ENCODE results near the gene TRAPPC12. TPM values are rescaled to one million over a fixed set of nuclear protein-coding genes. Genes with fewer than 3 reads are reported as not detected.

TRAPPC12 gene
- total RNA-seq = 100 to 1,000 TPM in 3 of 4 donors, 10 to 100 TPM in 1; 78.2 to 341 (median 183) TPM

DNA sequence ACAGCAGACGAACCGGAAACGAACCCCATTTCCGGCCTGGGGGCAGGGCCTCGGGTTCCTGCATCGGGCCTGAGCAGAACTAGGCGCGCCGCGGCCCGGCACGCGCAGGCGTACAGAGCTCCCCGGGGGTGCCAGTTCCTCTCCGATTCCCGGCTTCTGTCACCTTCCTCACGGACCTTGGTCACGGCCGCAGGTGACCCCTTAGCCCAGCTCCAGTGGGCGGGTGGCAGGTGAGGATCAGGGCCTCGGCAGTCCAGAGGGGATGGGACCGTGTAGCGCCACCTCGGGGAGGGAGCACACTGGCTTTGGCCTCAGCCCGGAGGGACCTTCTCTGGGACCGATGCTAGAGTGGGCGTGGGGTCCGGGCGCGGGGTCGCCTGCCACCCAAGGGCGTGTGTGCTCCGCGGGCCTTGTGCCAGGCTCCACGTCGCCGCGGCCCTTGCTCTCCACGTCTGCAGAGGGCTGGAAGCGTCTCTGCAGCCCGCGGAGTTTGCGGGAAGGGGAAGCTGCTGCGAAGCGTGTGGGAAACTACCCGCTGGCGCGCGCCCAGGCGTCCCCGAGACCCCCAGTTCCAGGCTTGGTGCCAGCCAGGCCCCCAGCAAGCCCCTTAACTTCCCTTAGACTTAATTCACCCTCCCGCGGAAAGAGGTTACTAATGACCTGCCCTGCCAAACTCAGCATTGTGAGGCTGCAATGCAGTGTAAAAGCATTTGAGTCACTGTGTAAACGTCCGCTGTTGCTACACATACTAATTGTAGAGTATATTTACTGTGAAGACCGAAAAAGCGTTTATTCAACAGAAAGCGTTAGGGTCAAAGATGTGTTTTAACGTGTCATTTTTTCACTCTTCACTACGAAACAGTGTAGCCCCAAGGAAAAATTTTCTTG is at the start of gene TRAPPC12:
Gene TRAPPC12 (plus strand): TSS at position 48 of the 888 bp plus-strand sequence. CDS start 7,930 bp downstream, outside the sequence.
- H3K4me1 ChIP-seq = peaks cover 15 to 34% (median 20%) of the 10 kb centered on the region in 4 donors
- WGBS, 2 donors (ENCODE audit: low coverage in 1 of 2) = 0 to 1% methylated on average over 2 to 30 of the region's 61 CpGs
- TF ChIP-seq EP300 (IDR thresholded peaks at IDR 0.05; ENCODE audit: low read depth) = no peak
- peak in 4 of 5 experiments; percentile 30 to 52 (median 34) for TF ChIP-seq CTCF (IDR thresholded peaks at IDR 0.05)
- TF ChIP-seq POLR2A (IDR thresholded peaks at IDR 0.05) = peak; percentile 89
- peak; percentile 77 to 91 (median 89) for TF ChIP-seq POLR2AphosphoS5 (IDR thresholded peaks at IDR 0.05)
- peak within 1 kb of the TSS; percentile 88 to 93 (median 91) for H3K27ac ChIP-seq
- intact Hi-C loops (cut with DNase I; ENCODE audit: low total_unique reads) (no loop called here), in situ Hi-C loops (cut with MboI; ENCODE audit: low pct_ligation_motif_present in 1 of 4, low pct_unique_long_range_greater_than_20kb in 1 of 4, low sequenced_read_pairs in 3 of 4) (no loop called here)
- H3K9me3 ChIP-seq = no peaks in the 10 kb centered on the region
- peak within 1 kb of the TSS; percentile 58 to 81 (median 73) for H3K4me3 ChIP-seq
- no peaks in the 10 kb centered on the region for H3K27me3 ChIP-seq
- peak; percentile 94 for DNase-seq
- H3K36me3 ChIP-seq = no peaks in the 10 kb centered on the region

DNA sequence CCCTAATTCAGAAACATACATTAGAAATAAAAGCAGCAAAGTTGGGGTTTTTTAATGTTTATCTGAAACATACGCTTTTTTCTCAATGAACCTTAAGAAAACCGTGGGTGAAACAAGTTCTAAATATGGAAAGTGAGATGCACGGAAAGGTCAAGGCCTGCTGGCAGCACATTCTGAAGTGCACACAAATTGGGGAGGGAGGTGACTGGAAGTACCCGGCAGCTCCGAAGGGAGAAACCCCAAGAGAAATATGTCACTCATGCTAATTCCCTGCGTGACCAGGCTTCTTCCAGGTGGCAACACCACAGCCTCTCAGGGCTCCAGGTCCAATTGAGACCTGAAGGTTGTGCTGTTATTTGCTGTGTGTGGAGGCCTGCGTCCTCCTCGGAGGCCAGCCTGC is 47.4 kb upstream of the TRAPPC12 start:
- in situ Hi-C loops (cut with MboI; ENCODE audit: low pct_ligation_motif_present in 1 of 4, low pct_unique_long_range_greater_than_20kb in 1 of 4, low sequenced_read_pairs in 3 of 4) = no loop called here

GRCh38 chr2:3334392-3335345 is 44.8 kb upstream of the TRAPPC12 start:
- DNase-seq = no peak
- 84 to 96% methylated on average over 14 to 24 of the region's 24 CpGs for WGBS, 2 donors (ENCODE audit: low coverage in 1 of 2)
- Histone ChIP-seq H3K36me3 (no peaks in the 10 kb centered on the region), H3K9me3 (no peaks in the 10 kb centered on the region), H3K27ac (no peak overlapping the region), H3K4me3 (no peak overlapping the region), H3K27me3 (no peaks in the 10 kb centered on the region), H3K4me1 (no peaks in the 10 kb centered on the region)
- TF ChIP-seq CTCF (IDR thresholded peaks at IDR 0.05) (no peak), POLR2AphosphoS5 (IDR thresholded peaks at IDR 0.05) (no peak), EP300 (IDR thresholded peaks at IDR 0.05; ENCODE audit: low read depth) (no peak), POLR2A (IDR thresholded peaks at IDR 0.05) (no peak)
- intact Hi-C loops (cut with DNase I; ENCODE audit: low total_unique reads) (no loop called here), in situ Hi-C loops (cut with MboI; ENCODE audit: low pct_ligation_motif_present in 1 of 4, low pct_unique_long_range_greater_than_20kb in 1 of 4, low sequenced_read_pairs in 3 of 4) (no loop called here)

More for the DNA sequence above, 47.4 kb upstream of the TRAPPC12 start:
- TF ChIP-seq EP300 (IDR thresholded peaks at IDR 0.05; ENCODE audit: low read depth) (no peak), CTCF (IDR thresholded peaks at IDR 0.05) (no peak), POLR2A (IDR thresholded peaks at IDR 0.05) (no peak), POLR2AphosphoS5 (IDR thresholded peaks at IDR 0.05) (no peak)
- WGBS, 2 donors (ENCODE audit: low coverage in 1 of 2) = 86 to 94% methylated on average over 5 to 8 of the region's 8 CpGs
- Histone ChIP-seq H3K4me3 (no peak overlapping the region), H3K27ac (no peak overlapping the region), H3K36me3 (no peaks in the 10 kb centered on the region), H3K4me1 (no peaks in the 10 kb centered on the region), H3K27me3 (no peaks in the 10 kb centered on the region), H3K9me3 (no peaks in the 10 kb centered on the region)
- intact Hi-C loops (cut with DNase I; ENCODE audit: low total_unique reads) = no loop called here
- DNase-seq = no peak

DNA sequence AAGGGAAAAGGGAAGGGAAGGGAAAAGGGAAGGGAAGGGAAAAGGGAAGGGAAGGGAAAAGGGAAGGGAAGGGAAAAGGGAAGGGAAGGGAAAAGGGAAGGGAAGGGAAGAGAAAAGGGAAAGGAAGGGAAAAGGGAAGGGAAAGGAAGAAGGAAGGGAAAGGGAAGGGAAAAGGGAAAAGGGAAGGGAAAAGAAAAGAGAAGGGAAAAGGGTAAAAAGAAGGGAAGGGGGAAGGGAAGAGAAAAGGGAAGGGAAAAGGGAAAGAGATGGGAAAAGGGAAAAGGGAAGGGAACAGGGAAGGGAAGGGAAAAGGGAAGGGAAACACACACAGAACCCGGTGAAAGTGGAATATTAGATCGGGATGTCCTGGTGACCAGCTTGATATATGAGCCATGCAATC is 42.6 kb upstream of the TRAPPC12 start:
- no peaks in the 10 kb centered on the region for H3K36me3 ChIP-seq
- H3K27ac ChIP-seq = no peak overlapping the region
- no peaks in the 10 kb centered on the region for H3K9me3 ChIP-seq
- intact Hi-C loops (cut with DNase I; ENCODE audit: low total_unique reads) (no loop called here), in situ Hi-C loops (cut with MboI; ENCODE audit: low pct_ligation_motif_present in 1 of 4, low pct_unique_long_range_greater_than_20kb in 1 of 4, low sequenced_read_pairs in 3 of 4) (no loop called here)
- DNase-seq = no peak
- TF ChIP-seq EP300 (IDR thresholded peaks at IDR 0.05; ENCODE audit: low read depth) (no peak), CTCF (IDR thresholded peaks at IDR 0.05) (no peak), POLR2AphosphoS5 (IDR thresholded peaks at IDR 0.05) (no peak)
- no peaks in the 10 kb centered on the region for H3K4me1 ChIP-seq
- H3K27me3 ChIP-seq = no peaks in the 10 kb centered on the region
- 98 to 100% methylated on average over 2 of the region's 2 CpGs for WGBS, 2 donors (ENCODE audit: low coverage in 1 of 2)
- no peak overlapping the region for H3K4me3 ChIP-seq

Data from transverse colon (tissue), 4 donors.